Body of pancreas (tissue), 4 donors: ENCODE data around the gene CCIN.

Experiments used
- CTCF ChIP-seq, 7 experiments: fragments of 450-650 bp in 4 of 7; fragments of 200-600 bp in 3 of 7; sonication (generic) in 3 of 7; IDR thresholded peaks; one replicate each; pipeline ENCODE4 v1.5.1; 2016 to 2019; ENCODE audit warnings: antibody characterized with exemption in 7 of 7
- POLR2A ChIP-seq, 3 donors: fragments of 450-650 bp; IDR thresholded peaks; one replicate each; pipeline ENCODE4 v1.6.1; 2016; ENCODE audit warnings: antibody characterized with exemption in 3 of 3, mild to moderate bottlenecking in 2 of 3

GRCh38 chr9:36218411-36218901, 49.3 kb downstream of the CCIN start:
- TF ChIP-seq POLR2A (IDR thresholded peaks at IDR 0.05) = no peak
- no peak for TF ChIP-seq CTCF (IDR thresholded peaks at IDR 0.05)
